HG03135 (cell line): ENCODE results near the gene CYTH3.
"Not testable (repeated sequence)": the region's sequence is repeated elsewhere in the genome, so short reads cannot be mapped to it uniquely, and the experiment has no call there.

ENCODE experiments used
- ATAC-seq: cut with Tn5 transposase; IDR thresholded peaks from one replicate; pipeline ENCODE4 v1.9.1; 2021; ENCODE audit warnings: mild to moderate bottlenecking, moderate library complexity; ENCODE audit not compliant: unreplicated experiment

Gene CYTH3

GRCh38 chr7:6198689-6199595, 73.5 kb downstream of the CYTH3 start:
- ATAC-seq = no peak

GRCh38 chr7:6197801-6198551, 74.4 kb downstream of the CYTH3 start:
- no peak for ATAC-seq

GRCh38 chr7:6193709-6194108, 78.7 kb downstream of the CYTH3 start:
- ATAC-seq = no peak

GRCh38 chr7:6190563-6190962, 81.9 kb downstream of the CYTH3 start:
- ATAC-seq = not testable (repeated sequence)

GRCh38 chr7:6188389-6188788, 84.0 kb downstream of the CYTH3 start:
- no peak for ATAC-seq

- ATAC-seq = no peak
These were observed 85.8 kb downstream of the CYTH3 start for GRCh38 chr7:6186577-6186976.

GRCh38 chr7:6182993-6183392, 89.4 kb downstream of the CYTH3 start:
- no peak for ATAC-seq

- ATAC-seq = no peak
These were observed 91.3 kb downstream of the CYTH3 start for GRCh38 chr7:6181136-6181535.

GRCh38 chr7:6180344-6180725, 92.1 kb downstream of the CYTH3 start:
- ATAC-seq = no peak

- no peak for ATAC-seq
These were observed 92.6 kb downstream of the CYTH3 start for GRCh38 chr7:6179620-6180343.

GRCh38 chr7:6178298-6179029, 94.0 kb downstream of the CYTH3 start:
- no peak for ATAC-seq

GRCh38 chr7:6175645-6176044, 96.8 kb downstream of the CYTH3 start:
- no peak for ATAC-seq

- no peak for ATAC-seq
These were observed 99.5 kb downstream of the CYTH3 start for GRCh38 chr7:6172910-6173295.

- ATAC-seq = no peak
These were observed 100.1 kb downstream of the CYTH3 start for GRCh38 chr7:6172224-6172909.

GRCh38 chr7:6171532-6172223, 100.7 kb downstream of the CYTH3 start:
- ATAC-seq = no peak

GRCh38 chr7:6170571-6171531, 101.6 kb downstream of the CYTH3 start:
- no peak for ATAC-seq

- no peak for ATAC-seq
These were observed 102.5 kb downstream of the CYTH3 start for GRCh38 chr7:6169805-6170520.

- no peak for ATAC-seq
These were observed 104.0 kb downstream of the CYTH3 start for GRCh38 chr7:6168477-6168868.
